GM13977 (cell line): ENCODE results near the gene DNHD1.

Source experiments
- DNase-seq: peaks from one replicate; pipeline ENCODE4 v3.0.0; 2012; ENCODE audit warnings: low spot score
- in situ Hi-C: fragments of 300-500 bp; cut with MboI; formaldehyde crosslinking; loops from one replicate; pipeline ENCODE4 v1.12.0; 2022; ENCODE audit warnings: low sequenced_read_pairs, low pct_unique_long_range_greater_than_20kb, mixed read lengths, inconsistent platforms; ENCODE audit not compliant: unreplicated experiment
- TF ChIP-seq, protein P1 (sequence below): IDR thresholded peaks from 2 replicates; pipeline ENCODE4 v1.5.1; 2012; ENCODE audit warnings: mild to moderate bottlenecking, control low read depth; ENCODE audit not compliant: insufficient read depth; ENCODE audit errors: extremely low read depth, missing control alignments

The DNHD1 gene

DNA sequence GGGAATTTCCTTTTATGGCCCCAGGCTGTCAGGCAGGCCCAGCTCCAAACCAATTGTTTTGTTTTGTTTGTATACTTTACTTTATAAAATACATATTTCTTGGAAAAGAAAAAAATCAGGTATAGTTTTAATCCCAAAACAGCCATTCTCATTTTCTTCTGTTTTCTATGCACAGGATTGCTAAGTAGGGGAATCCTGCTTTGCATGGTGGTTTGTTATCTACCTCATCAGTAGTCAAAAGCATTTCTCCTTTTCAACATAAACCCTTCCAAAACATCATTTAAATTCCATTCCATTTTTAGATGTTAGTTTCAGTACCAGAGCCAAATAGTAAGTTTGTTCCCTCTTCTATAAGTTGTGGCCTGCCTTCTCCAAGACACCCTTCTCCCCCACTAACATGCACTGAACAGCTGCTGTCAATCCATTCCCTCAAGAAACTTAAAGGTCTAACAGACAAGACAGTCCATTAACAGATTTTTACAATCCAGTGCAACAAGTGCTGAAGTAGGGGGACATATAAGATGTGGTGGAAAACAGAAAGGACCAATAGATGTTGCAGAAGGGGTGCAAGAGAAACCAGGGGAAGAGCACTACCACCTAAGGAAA, 110.2 kb downstream of the DNHD1 start:
- in situ Hi-C loops = no loop called here
- no peak for DNase-seq
- TF ChIP-seq, protein P1, sequence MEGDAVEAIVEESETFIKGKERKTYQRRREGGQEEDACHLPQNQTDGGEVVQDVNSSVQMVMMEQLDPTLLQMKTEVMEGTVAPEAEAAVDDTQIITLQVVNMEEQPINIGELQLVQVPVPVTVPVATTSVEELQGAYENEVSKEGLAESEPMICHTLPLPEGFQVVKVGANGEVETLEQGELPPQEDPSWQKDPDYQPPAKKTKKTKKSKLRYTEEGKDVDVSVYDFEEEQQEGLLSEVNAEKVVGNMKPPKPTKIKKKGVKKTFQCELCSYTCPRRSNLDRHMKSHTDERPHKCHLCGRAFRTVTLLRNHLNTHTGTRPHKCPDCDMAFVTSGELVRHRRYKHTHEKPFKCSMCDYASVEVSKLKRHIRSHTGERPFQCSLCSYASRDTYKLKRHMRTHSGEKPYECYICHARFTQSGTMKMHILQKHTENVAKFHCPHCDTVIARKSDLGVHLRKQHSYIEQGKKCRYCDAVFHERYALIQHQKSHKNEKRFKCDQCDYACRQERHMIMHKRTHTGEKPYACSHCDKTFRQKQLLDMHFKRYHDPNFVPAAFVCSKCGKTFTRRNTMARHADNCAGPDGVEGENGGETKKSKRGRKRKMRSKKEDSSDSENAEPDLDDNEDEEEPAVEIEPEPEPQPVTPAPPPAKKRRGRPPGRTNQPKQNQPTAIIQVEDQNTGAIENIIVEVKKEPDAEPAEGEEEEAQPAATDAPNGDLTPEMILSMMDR = no peak

- DNase-seq = no peak
- in situ Hi-C loops = no loop called here
- TF ChIP-seq, protein P1 = no peak
Measured at GRCh38 chr11:6608011-6608410, 110.9 kb downstream of the DNHD1 start.

DNA sequence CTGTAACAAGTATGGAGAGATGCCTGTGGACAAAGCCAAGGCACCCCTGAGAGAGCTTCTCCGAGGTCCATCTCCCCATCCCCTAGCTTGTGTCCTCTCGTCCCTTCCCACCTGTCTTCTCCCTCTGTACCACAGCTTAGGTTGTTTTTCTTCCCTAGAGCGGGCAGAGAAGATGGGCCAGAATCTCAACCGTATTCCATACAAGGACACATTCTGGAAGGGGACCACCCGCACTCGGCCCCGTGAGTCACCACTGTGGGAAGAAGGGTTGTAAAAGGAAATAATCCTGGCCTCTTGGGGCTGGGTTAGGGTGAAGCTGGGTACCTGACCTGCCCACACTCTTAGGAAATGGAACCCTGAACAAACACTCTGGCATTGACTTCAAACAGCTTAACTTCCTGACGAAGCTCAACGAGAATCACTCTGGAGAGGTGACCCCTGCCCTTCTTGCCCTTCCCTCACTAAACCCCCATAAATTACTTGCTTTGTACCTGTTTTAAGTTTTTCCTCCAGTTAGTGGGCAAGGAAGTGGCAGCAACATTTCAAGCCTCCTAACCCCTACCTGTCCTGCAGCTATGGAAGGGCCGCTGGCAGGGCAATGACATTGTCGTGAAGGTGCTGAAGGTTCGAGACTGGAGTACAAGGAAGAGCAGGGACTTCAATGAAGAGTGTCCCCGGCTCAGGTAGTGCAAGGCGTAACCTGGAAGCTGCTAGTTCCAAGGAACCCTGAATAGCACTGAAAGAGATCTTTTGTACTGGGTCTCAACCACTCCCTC, 111.8 kb downstream of the DNHD1 start:
- no peak for DNase-seq
- in situ Hi-C loops = no loop called here
- TF ChIP-seq, protein P1 = no peak

- TF ChIP-seq, protein P1 = no peak
- no peak for DNase-seq
- in situ Hi-C loops = no loop called here
Measured at GRCh38 chr11:6609502-6610015, 112.5 kb downstream of the DNHD1 start.

GRCh38 chr11:6610591-6610990, 113.5 kb downstream of the DNHD1 start:
- TF ChIP-seq, protein P1 = no peak
- no peak for DNase-seq
- in situ Hi-C loops = no loop called here

GRCh38 chr11:6611092-6611962, 114.2 kb downstream of the DNHD1 start:
- in situ Hi-C loops = no loop called here
- peak; percentile 27 for DNase-seq
- TF ChIP-seq, protein P1 = no peak
